ENCODE results near the gene IL11RA.

The IL11RA gene

GRCh38 chr9:34686231-34686630, 34.2 kb downstream of the IL11RA start:
- DNase-seq (ENCODE audit: low read depth in 2 of 2) = no peak

- no peak for DNase-seq (ENCODE audit: low read depth in 2 of 2)
These were observed 34.7 kb downstream of the IL11RA start for GRCh38 chr9:34686732-34687131.

DNA sequence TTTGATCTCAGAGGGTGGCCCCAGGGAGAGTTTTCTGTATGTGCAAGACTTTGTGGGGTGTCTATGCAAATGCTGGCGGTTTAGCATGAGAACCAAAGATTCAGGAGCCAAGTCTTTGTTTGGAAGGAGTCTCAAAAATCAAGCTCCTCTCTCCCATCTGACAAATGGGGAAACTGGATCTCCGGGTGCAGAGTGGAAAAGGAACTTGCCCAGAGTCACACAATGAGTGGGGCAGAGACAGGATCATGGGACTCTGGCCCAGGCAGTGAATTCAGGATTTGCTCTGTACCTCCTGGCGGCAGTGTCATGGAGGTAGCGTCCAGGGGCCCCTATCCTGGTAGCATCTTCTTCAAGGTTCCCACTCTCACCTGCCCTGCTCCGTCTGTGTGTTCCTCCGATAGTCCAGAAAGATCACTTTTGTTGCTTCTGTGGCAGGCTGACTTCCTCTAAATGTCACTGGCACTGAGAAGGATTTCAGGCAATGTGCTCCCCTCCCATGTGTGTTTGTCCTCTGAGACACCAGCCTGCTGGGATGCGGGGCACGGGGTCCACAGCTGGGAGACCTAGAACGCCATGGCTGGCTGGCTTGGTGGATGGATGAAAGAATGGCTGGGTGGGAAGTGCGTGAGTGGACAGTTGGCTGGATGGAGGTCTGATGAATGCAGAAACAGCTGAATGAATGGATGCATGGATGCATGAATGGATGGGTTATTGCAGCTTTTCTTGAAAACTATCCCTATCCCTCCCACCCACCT, 35.5 kb downstream of the IL11RA start:
- no peak for DNase-seq (ENCODE audit: low read depth in 2 of 2)

DNA sequence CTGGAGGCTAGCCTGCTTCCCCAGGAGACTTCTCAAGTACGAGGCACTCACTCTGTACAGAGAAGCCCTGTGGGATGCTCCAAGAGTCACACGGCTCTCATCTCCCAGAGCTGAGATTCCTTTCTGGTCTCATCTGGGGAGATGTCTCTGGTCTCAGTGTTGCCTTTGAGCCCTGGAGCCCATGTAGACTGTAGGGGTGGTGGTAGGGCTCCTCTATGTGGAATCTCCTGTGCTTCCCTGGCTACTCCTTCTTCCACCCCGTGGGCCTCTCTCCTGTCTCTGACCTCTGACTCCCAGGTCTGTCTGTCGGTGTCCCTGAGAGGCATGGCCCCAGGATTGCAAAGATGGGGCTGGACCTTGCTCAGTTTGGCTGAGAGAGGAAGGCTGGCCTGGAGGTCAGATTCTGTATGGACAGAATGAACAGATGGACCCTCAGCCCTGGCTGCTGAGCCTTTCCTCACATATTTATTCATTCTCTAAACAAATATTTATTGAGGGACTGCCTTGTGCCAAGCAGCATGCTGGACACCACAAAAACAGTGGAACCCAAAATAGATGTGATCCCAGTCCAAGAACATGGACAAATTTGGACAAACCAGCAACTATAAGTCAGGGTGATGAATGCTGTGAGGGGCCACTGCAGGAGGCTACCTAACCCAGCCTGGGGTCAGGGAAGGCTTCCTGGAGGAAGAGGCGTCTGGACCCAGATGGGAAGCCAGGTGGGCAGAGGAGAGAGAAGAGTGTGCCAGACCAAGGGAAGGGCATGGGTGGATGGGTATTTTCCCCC, 36.5 kb downstream of the IL11RA start:
- DNase-seq (ENCODE audit: low read depth in 2 of 2) = no peak

DNA sequence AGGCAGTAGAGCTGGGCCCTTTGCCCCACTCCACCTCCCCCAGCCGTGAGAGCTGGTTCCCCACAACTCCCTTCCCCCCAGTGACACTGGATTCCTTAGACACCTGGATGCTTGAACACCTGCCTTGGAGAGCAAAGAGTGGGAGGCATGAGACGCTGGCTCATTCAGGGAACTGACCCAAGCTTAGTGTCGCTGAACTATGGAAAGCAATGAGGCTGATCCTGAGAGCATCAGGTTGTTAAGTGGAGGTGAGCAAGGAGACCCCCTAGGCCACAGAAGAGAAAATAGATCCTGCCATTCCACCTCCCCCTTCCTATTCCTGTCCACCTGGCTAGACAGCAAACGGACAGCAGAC, 37.1 kb downstream of the IL11RA start:
- no peak for DNase-seq (ENCODE audit: low read depth in 2 of 2)

- DNase-seq (ENCODE audit: low read depth in 2 of 2) = no peak
These were observed 37.5 kb downstream of the IL11RA start for GRCh38 chr9:34689512-34689911.

- no peak for DNase-seq (ENCODE audit: low read depth in 2 of 2)
These were observed 39.3 kb downstream of the IL11RA start, which contains the start of gene CCL19 for GRCh38 chr9:34690983-34691935. Gene CCL19 (minus strand): TSS chr9:34691276. CDS start chr9:34691139, 137 bp downstream.

- DNase-seq (ENCODE audit: low read depth in 2 of 2) = no peak
These were observed 39.9 kb downstream of the IL11RA start for GRCh38 chr9:34691936-34692315.

DNA sequence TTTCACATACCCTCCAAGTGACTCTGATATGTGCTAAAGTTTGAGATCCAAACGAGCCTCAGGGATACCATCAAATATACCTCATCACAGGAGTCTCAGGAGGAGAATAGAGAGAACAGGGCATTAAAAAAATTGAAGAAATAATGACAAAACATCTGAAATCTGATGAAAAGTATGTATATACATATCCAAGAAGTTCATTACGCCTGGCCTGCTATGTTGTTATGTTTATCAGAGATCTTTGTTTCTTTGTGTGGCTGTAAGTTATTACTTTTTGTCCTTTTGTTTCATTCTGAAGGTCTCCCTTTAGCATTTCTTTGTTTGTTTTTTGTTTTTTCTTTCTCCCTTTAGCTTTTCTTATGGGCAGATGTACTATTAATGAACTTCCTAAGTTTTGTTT, 41.6 kb downstream of the IL11RA start:
- no peak for DNase-seq (ENCODE audit: low read depth in 2 of 2)

DNA sequence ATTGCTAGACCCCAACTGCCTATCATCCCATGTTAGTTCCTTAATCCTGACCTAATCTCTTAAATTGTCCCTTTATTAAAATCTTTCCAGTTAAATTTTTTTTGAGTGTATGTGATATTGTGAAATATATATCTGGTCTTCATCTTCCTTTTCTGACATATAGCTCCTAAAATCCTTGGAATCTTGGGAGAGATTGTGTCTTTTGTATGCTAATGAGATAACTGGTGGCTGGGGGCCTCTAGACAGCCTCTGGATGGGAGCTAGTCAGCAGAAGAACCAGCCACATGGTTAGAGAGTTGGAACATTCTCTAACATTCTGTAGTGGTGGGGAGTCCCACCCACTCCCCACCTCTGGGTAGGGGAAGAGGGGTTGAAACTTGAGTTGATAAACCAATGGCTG, 42.8 kb downstream of the IL11RA start:
- no peak for DNase-seq (ENCODE audit: low read depth in 2 of 2)

- DNase-seq (ENCODE audit: low read depth in 2 of 2) = peak; percentile 72 to 76
These were observed 49.2 kb downstream of the IL11RA start for GRCh38 chr9:34701023-34701768.

- peak; percentile 81 to 82 for DNase-seq (ENCODE audit: low read depth in 2 of 2)
These were observed 50.1 kb downstream of the IL11RA start for GRCh38 chr9:34701769-34702736.

DNA sequence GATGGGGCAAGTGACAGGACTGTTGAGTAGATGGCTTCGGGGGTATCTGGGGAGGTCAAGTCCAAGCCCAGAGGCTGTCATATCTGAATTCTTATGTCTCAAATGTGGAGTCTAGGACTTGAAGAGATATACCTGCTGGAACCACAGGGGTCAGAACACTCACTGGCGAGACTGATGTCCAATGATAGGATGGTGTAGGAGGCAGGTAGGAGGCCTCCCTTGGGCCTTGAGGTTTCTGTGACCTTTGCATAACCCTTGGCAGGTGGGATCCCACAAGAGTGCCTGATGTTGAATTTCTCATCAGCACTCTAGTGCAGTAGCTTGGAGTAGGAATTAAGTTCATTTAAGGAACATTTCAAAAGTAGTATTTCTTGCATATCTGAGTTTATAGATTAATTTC, 55.1 kb downstream of the IL11RA start:
- no peak for DNase-seq (ENCODE audit: low read depth in 2 of 2)

DNA sequence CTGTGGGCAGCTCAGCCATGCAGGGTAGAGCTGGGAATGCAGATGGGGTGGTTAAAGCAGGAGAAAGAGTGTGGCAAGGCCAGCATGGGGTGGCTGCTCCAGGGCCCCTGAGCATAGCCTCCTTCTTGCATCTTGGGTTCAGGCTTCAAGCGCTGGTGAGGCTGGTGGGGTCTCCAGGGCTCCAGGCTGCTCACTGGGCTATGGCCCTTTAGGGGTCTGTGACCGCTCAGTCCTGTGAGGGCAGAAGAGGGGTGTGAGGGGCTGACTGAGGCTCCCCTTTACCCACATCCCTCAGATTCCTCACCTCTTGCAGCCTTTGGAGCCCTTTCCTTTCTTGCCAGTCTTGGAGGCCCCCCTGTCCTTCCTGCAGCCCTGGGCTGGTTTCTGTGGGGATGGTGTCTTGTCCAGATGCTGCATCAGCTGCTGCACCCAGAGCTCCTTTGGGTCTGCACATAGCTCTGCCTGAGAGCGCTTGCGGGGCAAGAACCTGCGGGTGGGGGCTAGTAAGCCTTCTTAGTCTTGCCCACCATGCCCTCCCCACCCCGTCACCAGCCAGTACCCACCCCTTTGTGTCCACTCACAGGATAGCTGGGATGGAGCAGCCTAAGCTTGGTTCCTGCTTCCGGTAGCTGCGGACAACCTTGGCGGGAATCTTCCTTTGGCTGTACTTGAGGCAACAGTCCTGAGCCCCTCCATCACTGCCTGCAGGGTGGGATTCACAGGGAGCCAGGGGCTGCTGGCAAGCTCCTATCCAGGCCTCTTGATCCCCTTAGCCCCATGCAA, 57.4 kb downstream of the IL11RA start:
- DNase-seq (ENCODE audit: low read depth in 2 of 2) = no peak

- no peak for DNase-seq (ENCODE audit: low read depth in 2 of 2)
These were observed 58.0 kb downstream of the IL11RA start, which contains the start of gene CCL21 for GRCh38 chr9:34710023-34710422. Gene CCL21 (minus strand): TSS chr9:34710136. CDS start chr9:34710066, 70 bp downstream.

Measured in stimulated activated CD4-positive, alpha-beta T cell treated with anti-CD3 and anti-CD28 coated beads, Interleukin-4, amount 100 ng/mL, for 48 hours (primary cell).